ENCODE data around the gene PARVB. TPM values are rescaled to one million over a fixed set of nuclear protein-coding genes. Genes with fewer than 3 reads are reported as not detected.

Gene PARVB
- total and polyA plus RNA-seq, 2 of the 8 experiments (the other 6 are each of a cell fraction or from before 2014, with no cell fraction given) = 14.5 to 18.6 TPM

DNA sequence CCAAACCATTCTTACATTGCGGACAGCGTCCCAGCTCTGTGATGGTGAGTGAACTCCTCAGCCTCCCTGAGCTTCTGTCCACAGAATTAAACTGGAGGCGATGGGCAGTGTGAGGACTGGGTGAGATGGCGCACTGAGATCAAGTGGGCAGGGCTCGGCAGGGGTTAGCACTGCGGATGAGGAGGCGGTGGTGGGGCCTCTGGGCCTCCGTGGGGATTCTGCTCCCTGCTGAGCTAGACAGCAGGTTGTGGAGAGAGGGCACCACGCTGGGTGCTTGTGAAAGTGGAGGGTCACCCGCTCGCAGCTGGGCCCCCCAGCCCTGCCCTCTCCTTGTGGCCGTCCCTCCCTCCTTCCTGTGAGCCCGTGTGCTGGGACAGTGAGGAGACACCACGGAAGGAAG lies 131.0 kb downstream of the PARVB start:
- no peak overlapping the region for H3K27ac ChIP-seq (ENCODE audit: low read depth, low read length)
- peak overlapping the region; percentile 86; the same call in 1 of the 2 replicates for H2BK5ac ChIP-seq (ENCODE audit: low read depth, low read length)
- no peak overlapping the region for H4K5ac ChIP-seq (ENCODE audit: insufficient read length, low read depth, low read length)
- no peak overlapping the region for H4K8ac ChIP-seq (ENCODE audit: extremely low read depth, insufficient read depth, low read length)
- H3K23me2 ChIP-seq (ENCODE audit: low read depth, low read length) = peaks cover 8% of the 10 kb centered on the region; the same call in 1 of the 2 replicates
- H2AFZ ChIP-seq (ENCODE audit: low read length) = no peak overlapping the region
- no peaks in the 10 kb centered on the region for H3K9me3 ChIP-seq (ENCODE audit: insufficient read depth in 2 of 2, low read depth in 1 of 2, low read length in 1 of 2)
- no peaks in the 10 kb centered on the region; a peak in 1 of 8 replicates for H3K36me3 ChIP-seq (ENCODE audit: control insufficient read depth in 2 of 4, insufficient read depth in 4 of 4, low read length in 3 of 4)
- peak overlapping the region; percentile 98 for H2BK12ac ChIP-seq (ENCODE audit: low read depth, low read length)
- H3K4ac ChIP-seq (replicated peaks; ENCODE audit: insufficient read length, low read depth, low read length) = no peak overlapping the region
- no peak overlapping the region for H3K4me2 ChIP-seq (ENCODE audit: insufficient read depth in 1 of 2, low read depth in 2 of 2, low read length in 2 of 2)
- H2BK120ac ChIP-seq (replicated peaks; ENCODE audit: low read depth, low read length) = no peak overlapping the region
- peak overlapping the region; percentile 61; the same call in 1 of the 2 replicates for H2BK15ac ChIP-seq (ENCODE audit: low read length)
- peak overlapping the region; percentile 91 for H3K56ac ChIP-seq (replicated peaks; ENCODE audit: insufficient read length, low read depth, low read length)
- peak overlapping the region; percentile 38 for H2BK20ac ChIP-seq (ENCODE audit: low read length)
- H3K27me3 ChIP-seq (replicated peaks in 1 of 4; ENCODE audit: control insufficient read depth in 3 of 4, extremely low read depth in 1 of 4, insufficient read depth in 3 of 4, low read length in 3 of 4) = no peaks in the 10 kb centered on the region
- no peak overlapping the region for H3K23ac ChIP-seq (ENCODE audit: insufficient read length)
- peak overlapping the region; percentile 94 for H4K91ac ChIP-seq (replicated peaks; ENCODE audit: insufficient read length, low read length)
- peak overlapping the region; percentile 15 for H3K18ac ChIP-seq (ENCODE audit: extremely low read depth, low read length)
- FAIRE-seq (no peak), DNase-seq (ENCODE audit: low read depth in 1 of 2, low spot score in 2 of 2) (no peak)
- H4K20me1 ChIP-seq (replicated peaks in 1 of 2; ENCODE audit: control insufficient read depth in 1 of 2, insufficient read depth in 2 of 2, low read length in 2 of 2) = no peaks in the 10 kb centered on the region
- no peak overlapping the region; a peak in 1 of 7 replicates for H3K9ac ChIP-seq (replicated peaks in 1 of 4; ENCODE audit: extremely low read depth in 1 of 4, low read depth in 3 of 4, low read length in 3 of 4)
- H3K4me1 ChIP-seq (replicated peaks in 1 of 4; ENCODE audit: control insufficient read depth in 3 of 4, insufficient read depth in 4 of 4, low read length in 3 of 4) = peaks cover 4 to 18% (median 12%) of the 10 kb centered on the region in 4 experiments; a peak in 6 of 7 replicates
- no peaks in the 10 kb centered on the region for H3K79me2 ChIP-seq (ENCODE audit: control insufficient read depth in 1 of 2, insufficient read depth in 2 of 2, low read length in 2 of 2)
- H2AK5ac ChIP-seq (ENCODE audit: low read depth, low read length) = peak overlapping the region; percentile 99; the same call in 1 of the 2 replicates
- H3K79me1 ChIP-seq (ENCODE audit: low read depth, low read length) = no peaks in the 10 kb centered on the region; the same call in 1 of the 2 replicates
- WGBS, 2 experiments (ENCODE audit: extremely low coverage in 1 of 2, insufficient coverage in 1 of 2, insufficient read length in 1 of 2, insufficient replicate concordance in 2 of 2, low coverage in 1 of 2, low lambda C conversion rate in 2 of 2, missing lambda C conversion rate in 1 of 2) = 95% methylated on average over 12 of the region's 14 CpGs; no CpG with 5 or more reads in 1 of the 2 experiments
- ChIA-PET CTCF (ENCODE audit: partially characterized antibody) (interaction anchor here (0.6 to 1.1 kb wide), 4 partner anchors 8 to 177 kb away, joined by 3 to 4 read pairs (median 3); no protein-coding TSS in a partner anchor), POLR2A (ENCODE audit: partially characterized antibody) (interaction anchor here (1.0 to 1.2 kb wide), 2 partner anchors 8 to 59 kb away, joined by 3 read pairs; no protein-coding TSS in a partner anchor)
- H3K14ac ChIP-seq (ENCODE audit: insufficient read length) = no peak overlapping the region
- TF ChIP-seq, protein P1, sequence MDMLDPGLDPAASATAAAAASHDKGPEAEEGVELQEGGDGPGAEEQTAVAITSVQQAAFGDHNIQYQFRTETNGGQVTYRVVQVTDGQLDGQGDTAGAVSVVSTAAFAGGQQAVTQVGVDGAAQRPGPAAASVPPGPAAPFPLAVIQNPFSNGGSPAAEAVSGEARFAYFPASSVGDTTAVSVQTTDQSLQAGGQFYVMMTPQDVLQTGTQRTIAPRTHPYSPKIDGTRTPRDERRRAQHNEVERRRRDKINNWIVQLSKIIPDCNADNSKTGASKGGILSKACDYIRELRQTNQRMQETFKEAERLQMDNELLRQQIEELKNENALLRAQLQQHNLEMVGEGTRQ (IDR thresholded peaks at IDR 0.05; ENCODE audit: low read length) = no peak
- TF ChIP-seq BACH1 (IDR thresholded peaks at IDR 0.05; ENCODE audit: low read length) (no peak), JUND (IDR thresholded peaks at IDR 0.05; ENCODE audit: low read length) (no peak), YY1 (IDR thresholded peaks at IDR 0.05; ENCODE audit: low read depth, low read length) (no peak), RXRA (IDR thresholded peaks at IDR 0.05; ENCODE audit: insufficient read depth, low read depth, low read length) (no peak), CTBP2 (IDR thresholded peaks at IDR 0.05; ENCODE audit: borderline replicate concordance, insufficient read depth, insufficient read length, low read length) (no peak)
- no peak overlapping the region for H3K4me3 ChIP-seq (ENCODE audit: extremely low read depth in 1 of 4, insufficient read depth in 2 of 4, low read depth in 3 of 4, low read length in 4 of 4)
